Measurements from ENCODE around the gene FREM2.

FREM2 gene

DNA sequence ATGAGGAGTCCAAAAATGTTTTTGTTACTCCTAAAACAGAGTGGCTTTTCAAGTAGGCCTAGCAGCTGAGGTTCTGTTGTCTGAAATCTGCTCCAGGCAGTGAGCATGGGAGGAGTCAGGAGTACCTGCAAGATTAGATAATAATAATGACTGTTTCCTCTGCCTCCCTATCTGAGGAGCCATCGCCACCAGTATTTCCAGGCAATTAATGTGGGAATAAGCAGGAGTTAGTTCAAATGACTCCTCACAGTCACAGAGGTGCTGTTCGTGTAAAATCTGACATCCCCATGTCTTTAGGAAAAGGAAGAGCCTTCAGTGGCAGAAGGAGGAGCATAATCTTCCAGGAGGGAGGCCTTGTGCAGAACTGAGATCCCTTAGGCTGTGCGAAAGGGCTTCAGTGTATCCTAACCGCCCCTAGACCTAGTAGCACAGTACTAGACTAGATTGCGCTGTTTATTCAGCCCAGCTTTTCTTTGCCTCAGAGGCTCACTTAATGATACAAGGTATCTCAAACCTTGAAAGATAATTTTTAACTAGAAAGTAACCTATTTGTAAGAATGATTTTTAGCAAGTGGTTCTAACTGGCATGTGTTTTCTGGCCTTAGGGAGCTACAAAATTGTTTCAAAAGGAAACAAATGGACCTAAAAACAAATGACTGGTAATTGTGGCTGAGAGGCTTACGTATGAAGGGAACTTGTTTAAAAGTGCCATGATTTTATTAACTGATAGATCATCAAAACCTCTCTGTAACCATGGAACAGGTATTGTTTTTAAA, 49.0 kb downstream of the FREM2 start:
- Histone ChIP-seq H3K27me3 (no peaks in the 10 kb centered on the region), H3K9me3 (no peaks in the 10 kb centered on the region), H3K4me3 (no peak overlapping the region), H3K27ac (no peak overlapping the region), H3K4me1 (no peaks in the 10 kb centered on the region), H3K36me3 (no peaks in the 10 kb centered on the region)
- TF ChIP-seq, protein P1, sequence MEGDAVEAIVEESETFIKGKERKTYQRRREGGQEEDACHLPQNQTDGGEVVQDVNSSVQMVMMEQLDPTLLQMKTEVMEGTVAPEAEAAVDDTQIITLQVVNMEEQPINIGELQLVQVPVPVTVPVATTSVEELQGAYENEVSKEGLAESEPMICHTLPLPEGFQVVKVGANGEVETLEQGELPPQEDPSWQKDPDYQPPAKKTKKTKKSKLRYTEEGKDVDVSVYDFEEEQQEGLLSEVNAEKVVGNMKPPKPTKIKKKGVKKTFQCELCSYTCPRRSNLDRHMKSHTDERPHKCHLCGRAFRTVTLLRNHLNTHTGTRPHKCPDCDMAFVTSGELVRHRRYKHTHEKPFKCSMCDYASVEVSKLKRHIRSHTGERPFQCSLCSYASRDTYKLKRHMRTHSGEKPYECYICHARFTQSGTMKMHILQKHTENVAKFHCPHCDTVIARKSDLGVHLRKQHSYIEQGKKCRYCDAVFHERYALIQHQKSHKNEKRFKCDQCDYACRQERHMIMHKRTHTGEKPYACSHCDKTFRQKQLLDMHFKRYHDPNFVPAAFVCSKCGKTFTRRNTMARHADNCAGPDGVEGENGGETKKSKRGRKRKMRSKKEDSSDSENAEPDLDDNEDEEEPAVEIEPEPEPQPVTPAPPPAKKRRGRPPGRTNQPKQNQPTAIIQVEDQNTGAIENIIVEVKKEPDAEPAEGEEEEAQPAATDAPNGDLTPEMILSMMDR (IDR thresholded peaks at IDR 0.05): no peak
- DNase-seq: no peak
- intact Hi-C loops (cut with DNase I; ENCODE audit: low total_unique reads): no loop called here

DNA sequence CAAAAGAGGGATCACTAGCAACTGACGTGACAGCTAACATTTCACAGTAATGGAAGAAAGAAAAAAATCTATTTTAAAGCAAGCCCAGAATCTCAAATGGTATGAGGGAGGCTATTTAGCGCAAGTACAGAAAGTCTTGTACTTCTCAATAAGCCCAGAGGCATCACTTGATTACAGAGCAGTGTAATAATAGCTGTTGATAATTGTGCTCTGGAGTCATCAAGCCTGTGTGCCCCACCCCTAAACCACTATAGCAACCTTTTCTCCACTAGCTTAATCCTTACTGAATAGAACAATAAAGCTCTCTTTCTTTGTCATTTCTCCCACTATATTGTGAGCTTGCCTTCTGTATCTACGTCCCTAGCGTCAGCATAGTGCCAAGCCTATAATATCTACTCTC, 56.6 kb downstream of the FREM2 start:
- H3K27me3 ChIP-seq: no peaks in the 10 kb centered on the region
- TF ChIP-seq, protein P1 (IDR thresholded peaks at IDR 0.05): no peak
- no peaks in the 10 kb centered on the region for H3K4me1 ChIP-seq
- H3K27ac ChIP-seq: no peak overlapping the region
- no peaks in the 10 kb centered on the region for H3K36me3 ChIP-seq
- DNase-seq: no peak
- intact Hi-C loops (cut with DNase I; ENCODE audit: low total_unique reads): no loop called here
- H3K9me3 ChIP-seq: no peaks in the 10 kb centered on the region
- H3K4me3 ChIP-seq: no peak overlapping the region

- no peak overlapping the region for H3K27ac ChIP-seq
- H3K36me3 ChIP-seq: no peaks in the 10 kb centered on the region
- TF ChIP-seq, protein P1 (IDR thresholded peaks at IDR 0.05): no peak
- intact Hi-C loops (cut with DNase I; ENCODE audit: low total_unique reads): no loop called here
- no peaks in the 10 kb centered on the region for H3K4me1 ChIP-seq
- peaks cover 0 to 1% of the 10 kb centered on the region in 2 donors for H3K27me3 ChIP-seq
- DNase-seq: no peak
- no peaks in the 10 kb centered on the region for H3K9me3 ChIP-seq
- no peak overlapping the region for H3K4me3 ChIP-seq
Observed at GRCh38 chr13:38752686-38753085, 65.8 kb downstream of the FREM2 start.

DNA sequence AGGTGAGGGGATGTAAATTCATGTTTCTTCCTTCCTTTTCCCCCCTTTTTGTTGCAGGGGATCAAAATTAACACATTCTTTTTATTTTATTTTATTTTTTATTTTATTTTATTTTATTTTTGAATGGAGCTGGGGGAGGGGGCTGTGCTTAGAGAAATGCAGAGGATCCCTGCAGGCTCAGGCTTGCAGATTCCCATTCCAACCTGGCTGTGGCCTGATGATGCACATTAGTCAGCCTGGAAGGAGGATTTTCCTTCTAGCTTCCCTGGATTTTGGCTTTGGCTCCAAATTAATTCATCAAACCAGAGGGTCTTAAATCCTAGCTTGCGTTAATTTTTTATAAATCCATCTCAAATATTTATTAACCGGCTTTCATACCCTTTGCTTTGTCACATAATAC, 67.0 kb downstream of the FREM2 start:
- peaks cover 0 to 3% of the 10 kb centered on the region in 2 donors for H3K27me3 ChIP-seq
- TF ChIP-seq, protein P1 (IDR thresholded peaks at IDR 0.05): no peak
- intact Hi-C loops (cut with DNase I; ENCODE audit: low total_unique reads): no loop called here
- no peak overlapping the region for H3K4me3 ChIP-seq
- H3K36me3 ChIP-seq: no peaks in the 10 kb centered on the region
- H3K9me3 ChIP-seq: no peaks in the 10 kb centered on the region
- DNase-seq: no peak
- no peaks in the 10 kb centered on the region for H3K4me1 ChIP-seq
- no peak overlapping the region for H3K27ac ChIP-seq

GRCh38 chr13:38755793-38756192, 68.9 kb downstream of the FREM2 start:
- H3K4me3 ChIP-seq: no peak overlapping the region
- no peak for DNase-seq
- peaks cover 0 to 3% of the 10 kb centered on the region in 2 donors for H3K27me3 ChIP-seq
- no peaks in the 10 kb centered on the region for H3K4me1 ChIP-seq
- intact Hi-C loops (cut with DNase I; ENCODE audit: low total_unique reads): no loop called here
- H3K27ac ChIP-seq: no peak overlapping the region
- no peaks in the 10 kb centered on the region for H3K9me3 ChIP-seq
- TF ChIP-seq, protein P1 (IDR thresholded peaks at IDR 0.05): no peak
- H3K36me3 ChIP-seq: no peaks in the 10 kb centered on the region

Data from tibial artery (tissue), 4 donors.